Natural killer cell (primary cell): ENCODE results near the gene SLC2A4. TPM values are rescaled to one million over a fixed set of nuclear protein-coding genes. Genes with fewer than 3 reads are reported as not detected.
A peak's percentile ranks its signal among the peaks of the same experiment; 100 is the strongest.

ENCODE experiments used
- ATAC-seq, 3 donors: fragments of 150-1000 bp in 2 of 3; fragments of 200-7000 bp in 1 of 3; cut with Tn5 transposase; 1 replicate in 1 of 3; 2 replicates in 2 of 3; pipeline ENCODE4 v1.10.0; 2021; ENCODE audit warnings: mild to moderate bottlenecking in 2 of 3, moderate library complexity in 2 of 3
- DNase-seq, 2 donors: peaks; one replicate each; pipeline versions ENCODE4 v3.0.0 to v3.0.0-alpha.2; 2013 to 2021; ENCODE audit warnings: mixed read lengths in 1 of 2
- H3K27ac ChIP-seq: one replicate; pipeline ENCODE4 v1.5.1; 2013; ENCODE audit warnings: mild to moderate bottlenecking, low read length
- H3K27me3 ChIP-seq: one replicate; pipeline ENCODE4 v1.6.1; 2013; ENCODE audit warnings: low read length; ENCODE audit not compliant: control insufficient read depth, insufficient read depth
- H3K36me3 ChIP-seq: one replicate; pipeline ENCODE4 v1.6.1; 2013; ENCODE audit warnings: low read length; ENCODE audit not compliant: control insufficient read depth, insufficient read depth
- H3K4me1 ChIP-seq: one replicate; pipeline ENCODE4 v1.6.1; 2013; ENCODE audit warnings: low read length; ENCODE audit not compliant: control insufficient read depth, insufficient read depth
- H3K4me3 ChIP-seq: one replicate; pipeline ENCODE4 v1.5.1; 2013; ENCODE audit warnings: low read length
- H3K9me3 ChIP-seq: one replicate; pipeline ENCODE4 v1.6.1; 2013; ENCODE audit warnings: low read length; ENCODE audit not compliant: control insufficient read depth, insufficient read depth
- H3K27ac Mint-ChIP-seq, 2 donors: one replicate each; pipeline ENCODE4 v1.8.0; 2022; ENCODE audit warnings: mild to moderate bottlenecking in 2 of 2, mixed read lengths in 2 of 2, moderate library complexity in 1 of 2
- H3K27me3 Mint-ChIP-seq, 2 donors: one replicate each; pipeline ENCODE4 v1.8.0; 2022; ENCODE audit warnings: low read depth in 2 of 2, mixed read lengths in 2 of 2
- H3K36me3 Mint-ChIP-seq: one replicate; pipeline ENCODE4 v1.8.0; 2022; ENCODE audit warnings: mixed read lengths
- H3K4me1 Mint-ChIP-seq, 2 donors: one replicate each; pipeline ENCODE4 v1.8.0; 2022; ENCODE audit warnings: mixed read lengths in 2 of 2
- H3K4me3 Mint-ChIP-seq: one replicate; pipeline ENCODE4 v1.8.0; 2022; ENCODE audit warnings: mild to moderate bottlenecking, moderate library complexity, mixed read lengths
- H3K9me3 Mint-ChIP-seq, 2 donors: one replicate each; pipeline ENCODE4 v1.8.0; 2022; ENCODE audit warnings: mixed read lengths in 2 of 2
- CTCF ChIP-seq: fragments of 200-600 bp; IDR thresholded peaks from one replicate; pipeline ENCODE4 v1.8.0; 2022; ENCODE audit warnings: antibody characterized with exemption
- WGBS: methylation state at CpG from one replicate; pipeline ENCODE4 v1.1.7; 2013; ENCODE audit warnings: missing lambda C conversion rate; ENCODE audit not compliant: insufficient coverage; 5-methylcytosine and 5-hydroxymethylcytosine counted together
- intact Hi-C: fragments of 100-400 bp; cut with micrococcal nuclease; formaldehyde crosslinking; loops from one replicate; pipeline ENCODE4 v1.14.2; 2022
- total RNA-seq, 4 donors: library from RNA; stranded (reverse); fragments of 120-200 nt in 1 of 4; gene quantifications; one replicate each; pipeline versions ENCODE4 v1.2.3 to v1.2.4, GENCODE V29; 2013 to 2022

SLC2A4 gene
- total RNA-seq, 3 donors from 2014 or later (not counting 1 experiment from before 2014, with no cell fraction given): not detected

GRCh38 chr17:7311110-7311705, 29.7 kb downstream of the SLC2A4 start:
- no peak for DNase-seq

GRCh38 chr17:7312432-7313087, 31.0 kb downstream of the SLC2A4 start:
- Mint-ChIP-seq H3K4me1 (peaks cover 46 to 74% of the 10 kb centered on the region in 2 donors), H3K9me3 (no peaks in the 10 kb centered on the region), H3K27ac (peak overlapping the region; percentile 91 to 99), H3K36me3 (peaks cover 17% of the 10 kb centered on the region), H3K27me3 (no peaks in the 10 kb centered on the region), H3K4me3 (peak overlapping the region; percentile 60)
- ATAC-seq (no peak), DNase-seq (no peak)
- intact Hi-C loops: no loop called here
- no peaks in the 10 kb centered on the region for H3K27me3 ChIP-seq
- TF ChIP-seq CTCF: no peak
- H3K4me3 ChIP-seq: no peak overlapping the region
- H3K4me1 ChIP-seq: peaks cover 62% of the 10 kb centered on the region
- peaks cover 48% of the 10 kb centered on the region for H3K36me3 ChIP-seq
- no peaks in the 10 kb centered on the region for H3K9me3 ChIP-seq
- 68% methylated on average over 3 of the region's 7 CpGs for WGBS
- no peak overlapping the region for H3K27ac ChIP-seq

More at GRCh38 chr17:7311110-7311705, 29.7 kb downstream of the SLC2A4 start:
- Histone ChIP-seq H3K27me3 (no peaks in the 10 kb centered on the region), H3K27ac (no peak overlapping the region), H3K4me1 (peaks cover 68% of the 10 kb centered on the region), H3K36me3 (peaks cover 47% of the 10 kb centered on the region), H3K9me3 (no peaks in the 10 kb centered on the region), H3K4me3 (no peak overlapping the region)
- WGBS: 84% methylated on average over 7 of the region's 7 CpGs
- peaks cover 17% of the 10 kb centered on the region for H3K36me3 Mint-ChIP-seq
- intact Hi-C loops: no loop called here
- H3K27me3 Mint-ChIP-seq: no peaks in the 10 kb centered on the region
- H3K9me3 Mint-ChIP-seq: no peaks in the 10 kb centered on the region
- H3K4me1 Mint-ChIP-seq: peaks cover 56 to 82% of the 10 kb centered on the region in 2 donors
- H3K4me3 Mint-ChIP-seq: peak overlapping the region; percentile 85
- TF ChIP-seq CTCF: no peak
- peak overlapping the region; percentile 91 to 99 for H3K27ac Mint-ChIP-seq
- ATAC-seq: no peak

GRCh38 chr17:7313088-7313889, 31.8 kb downstream of the SLC2A4 start:
- no peak for ATAC-seq
- Mint-ChIP-seq H3K27ac (peak overlapping the region; percentile 91 to 99), H3K4me3 (peak overlapping the region; percentile 42), H3K36me3 (peaks cover 17% of the 10 kb centered on the region), H3K27me3 (no peaks in the 10 kb centered on the region), H3K9me3 (no peaks in the 10 kb centered on the region), H3K4me1 (peaks cover 46 to 73% of the 10 kb centered on the region in 2 donors)
- H3K4me1 ChIP-seq: peaks cover 60% of the 10 kb centered on the region
- no peak overlapping the region for H3K27ac ChIP-seq
- intact Hi-C loops: no loop called here
- no peaks in the 10 kb centered on the region for H3K27me3 ChIP-seq
- WGBS: 91% methylated on average over 7 of the region's 7 CpGs
- DNase-seq: peak in 1 of 2 donors; percentile 16
- H3K9me3 ChIP-seq: no peaks in the 10 kb centered on the region
- H3K4me3 ChIP-seq: no peak overlapping the region
- H3K36me3 ChIP-seq: peaks cover 55% of the 10 kb centered on the region
- no peak for TF ChIP-seq CTCF
